ENCODE data around the gene LRRC3.

Gene LRRC3

DNA sequence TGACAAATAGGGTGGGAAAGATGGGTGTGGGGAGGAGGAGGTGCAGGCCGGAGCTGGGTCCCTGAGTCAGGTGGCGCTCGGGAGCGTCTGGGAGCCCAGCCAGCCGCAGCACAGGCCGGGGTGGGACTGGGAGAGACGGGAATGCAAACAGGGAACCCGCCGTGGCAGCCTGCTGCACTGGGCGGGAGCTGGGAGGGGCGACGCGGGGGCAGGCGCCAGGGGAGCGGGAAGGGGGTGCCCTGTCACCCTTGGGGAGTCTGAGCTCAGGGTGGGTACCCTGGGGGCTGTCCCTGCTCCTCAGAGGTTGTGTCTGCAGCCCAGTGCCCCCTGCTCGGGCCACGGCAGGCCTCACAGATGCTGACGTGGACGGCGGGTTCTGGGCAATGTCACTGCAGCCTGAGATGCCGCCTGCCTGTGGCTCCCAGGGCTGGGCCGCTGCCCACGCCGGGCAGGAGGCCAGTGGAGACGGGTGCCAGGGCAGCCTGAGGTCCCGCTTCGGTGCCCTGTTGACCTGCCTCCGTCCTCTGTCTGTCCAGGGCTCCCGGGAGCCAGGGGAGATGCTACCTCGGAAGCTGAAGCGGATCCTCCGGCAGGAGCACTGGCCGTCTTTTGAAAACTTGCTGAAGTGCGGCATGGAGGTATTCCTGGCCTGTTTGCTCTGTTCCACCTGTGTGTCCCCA is 16.6 kb upstream of the LRRC3 start:
- no peak for DNase-seq (ENCODE audit: low read depth in 2 of 2)

DNA sequence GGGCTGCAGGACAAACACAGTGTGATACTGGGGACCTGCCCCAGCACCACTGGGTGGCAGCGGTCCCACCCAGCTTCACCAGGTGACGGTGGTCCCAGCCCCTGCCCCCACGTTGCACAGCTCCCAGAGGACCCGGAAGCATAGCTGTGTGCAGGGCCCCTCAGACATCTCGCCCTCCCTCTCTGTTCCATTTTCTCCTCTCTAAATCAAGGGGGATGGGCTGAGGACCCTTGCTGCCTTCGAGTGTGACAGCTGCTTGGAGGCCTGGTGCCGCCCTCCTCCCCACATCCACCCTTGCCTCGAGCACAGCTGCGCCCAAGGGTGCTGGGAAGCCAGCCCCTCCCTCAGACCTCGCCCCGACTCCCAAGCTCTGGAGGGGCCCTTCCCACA is 16.1 kb upstream of the LRRC3 start:
- no peak for DNase-seq (ENCODE audit: low read depth in 2 of 2)

GRCh38 chr21:44440241-44441040 is 14.9 kb upstream of the LRRC3 start:
- DNase-seq (ENCODE audit: low read depth in 2 of 2): no peak

GRCh38 chr21:44441041-44441400 is 14.3 kb upstream of the LRRC3 start:
- DNase-seq (ENCODE audit: low read depth in 2 of 2): no peak

GRCh38 chr21:44441581-44442265 is 13.6 kb upstream of the LRRC3 start:
- DNase-seq (ENCODE audit: low read depth in 2 of 2): no peak

DNA sequence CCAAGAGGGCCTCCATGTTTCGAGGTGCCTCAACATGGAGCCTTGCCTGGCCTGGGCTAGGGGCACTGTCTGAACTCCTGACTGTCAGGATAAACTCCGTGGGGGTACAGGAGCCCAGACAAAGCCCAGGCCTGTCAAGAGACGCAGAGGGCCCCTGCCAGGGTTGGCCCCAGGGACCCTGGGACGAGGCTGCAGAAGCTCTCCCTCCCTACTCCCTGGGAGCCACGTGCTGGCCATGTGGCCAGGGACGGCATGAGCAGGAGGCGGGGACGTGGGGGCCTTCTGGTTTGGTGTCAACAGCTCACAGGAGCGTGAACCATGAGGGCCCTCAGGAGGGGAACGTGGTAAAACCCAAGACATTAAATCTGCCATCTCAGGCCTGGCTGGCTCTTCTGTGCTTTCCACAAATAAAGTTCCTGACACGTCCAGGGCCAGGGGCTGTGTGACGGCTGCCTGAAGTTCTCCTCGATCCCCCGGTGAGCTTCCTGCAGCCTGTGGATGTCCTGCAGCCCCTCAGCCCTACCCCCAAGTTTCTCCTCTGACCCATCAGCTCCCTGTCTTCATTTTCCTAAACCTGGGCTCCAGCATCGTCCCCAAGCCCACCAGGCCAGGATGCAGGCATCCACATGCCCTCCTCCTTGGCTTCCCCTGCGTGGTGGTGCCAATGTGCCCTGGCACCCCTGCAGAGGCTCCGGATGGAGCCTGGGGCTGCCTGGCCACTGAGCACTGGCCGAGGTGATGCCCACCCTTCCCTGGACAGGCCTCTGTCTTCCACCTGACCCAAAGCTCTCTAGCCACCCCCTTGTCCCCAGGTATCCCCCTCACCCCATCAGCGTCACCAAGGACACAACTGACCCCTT is 12.8 kb upstream of the LRRC3 start:
- DNase-seq (ENCODE audit: low read depth in 2 of 2): no peak

GRCh38 chr21:44443291-44443890 is 11.9 kb upstream of the LRRC3 start:
- DNase-seq (ENCODE audit: low read depth in 2 of 2): no peak

DNA sequence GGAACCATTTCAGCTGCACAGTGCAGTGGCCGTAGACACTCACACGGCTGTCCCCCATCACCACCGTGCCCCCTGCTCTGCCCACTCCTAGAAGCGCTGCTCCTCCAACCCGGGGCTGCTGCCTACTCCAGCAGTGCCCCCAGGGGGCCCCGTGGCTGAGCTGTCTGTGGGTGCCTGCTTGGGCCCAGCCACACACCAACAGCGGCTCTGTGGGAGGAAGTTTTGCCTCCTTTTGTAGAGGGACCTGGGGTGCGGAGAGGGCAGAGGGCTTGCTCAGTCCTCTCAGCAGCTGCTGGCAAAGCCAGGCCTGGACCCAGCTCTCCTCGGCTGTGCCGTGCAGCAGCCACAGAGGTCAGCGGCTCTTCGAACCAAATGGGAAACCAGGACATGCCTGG is 11.4 kb upstream of the LRRC3 start:
- DNase-seq (ENCODE audit: low read depth in 2 of 2): no peak

DNA sequence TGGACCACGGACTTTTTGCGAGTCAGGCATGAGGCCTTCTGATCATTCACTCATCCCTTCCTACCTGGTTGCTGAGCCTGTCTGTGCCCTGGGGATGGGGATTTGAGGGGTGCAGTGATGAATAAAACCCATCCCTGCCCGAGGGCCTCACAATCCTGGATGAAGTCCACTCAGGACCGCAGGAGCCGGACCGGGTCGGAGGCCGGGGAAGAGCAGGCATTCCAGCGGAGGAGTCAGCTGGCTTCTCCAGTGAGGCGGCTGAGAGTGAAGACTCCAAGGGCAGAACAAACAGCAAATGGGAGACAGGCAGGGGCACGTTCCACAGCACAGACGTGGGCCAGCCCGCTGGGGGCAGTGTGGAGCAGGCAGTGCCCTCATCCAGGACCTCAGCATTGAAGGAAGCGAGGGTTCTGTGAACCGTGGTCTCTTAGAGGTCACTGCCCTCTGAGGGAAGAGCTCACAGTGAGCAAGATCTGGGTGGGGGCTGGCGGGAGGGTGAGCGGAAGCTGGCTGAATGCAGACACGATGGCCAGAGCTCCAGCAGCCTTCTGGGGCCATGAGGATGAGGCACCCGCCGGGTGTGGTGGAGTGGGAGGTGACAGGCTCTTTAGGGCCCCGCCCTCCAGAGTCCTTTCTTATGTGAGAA is 10.9 kb upstream of the LRRC3 start:
- DNase-seq (ENCODE audit: low read depth in 2 of 2): no peak

GRCh38 chr21:44445145-44445812 is 10.0 kb upstream of the LRRC3 start:
- DNase-seq (ENCODE audit: low read depth in 2 of 2): no peak

- no peak for DNase-seq (ENCODE audit: low read depth in 2 of 2)
These were observed 6.6 kb upstream of the LRRC3 start for GRCh38 chr21:44448651-44449131.

DNA sequence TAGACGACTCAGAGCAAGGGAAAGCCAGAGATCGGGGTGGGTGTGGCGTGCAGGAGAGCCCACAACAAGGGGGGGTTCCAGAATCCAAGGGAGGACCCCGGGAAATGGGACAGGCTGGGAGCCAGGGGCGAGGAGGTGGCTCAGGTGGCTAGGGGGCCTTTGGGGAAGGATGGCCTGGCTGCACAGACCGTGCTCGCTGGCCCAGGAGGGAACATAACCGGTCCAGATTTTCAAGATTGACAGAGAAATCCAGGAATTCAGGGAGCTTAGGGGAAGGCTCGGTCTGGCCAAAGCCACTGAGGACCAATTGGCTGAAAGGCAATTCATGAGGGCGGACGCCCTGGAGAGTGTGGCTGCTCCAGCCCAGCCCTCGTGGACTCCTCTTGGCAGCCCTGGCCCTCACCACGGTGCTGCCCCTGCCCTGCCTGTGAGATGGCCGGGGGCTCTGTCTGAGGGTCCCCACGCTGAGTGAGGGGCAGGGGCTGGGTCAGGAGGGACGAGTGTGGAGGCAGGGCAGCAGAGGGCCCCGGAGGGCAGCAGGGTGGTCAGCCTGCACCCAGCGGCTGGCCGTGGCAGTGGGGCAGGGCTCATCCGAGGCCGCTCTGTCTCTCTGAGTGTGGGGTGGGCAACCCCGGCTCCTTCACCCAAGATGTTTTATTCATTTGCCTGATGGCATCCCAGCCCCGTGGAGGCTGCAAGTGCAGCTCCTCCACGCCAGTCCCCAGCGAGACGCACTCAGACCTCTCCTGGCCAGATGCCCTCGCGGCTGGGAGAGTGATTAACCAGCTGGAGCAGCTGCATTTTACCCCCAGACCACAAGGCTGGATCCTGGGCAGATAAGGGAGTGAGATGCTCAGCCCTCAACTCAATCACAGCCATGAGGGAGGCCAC is 5.6 kb upstream of the LRRC3 start:
- DNase-seq (ENCODE audit: low read depth in 2 of 2): no peak

DNA sequence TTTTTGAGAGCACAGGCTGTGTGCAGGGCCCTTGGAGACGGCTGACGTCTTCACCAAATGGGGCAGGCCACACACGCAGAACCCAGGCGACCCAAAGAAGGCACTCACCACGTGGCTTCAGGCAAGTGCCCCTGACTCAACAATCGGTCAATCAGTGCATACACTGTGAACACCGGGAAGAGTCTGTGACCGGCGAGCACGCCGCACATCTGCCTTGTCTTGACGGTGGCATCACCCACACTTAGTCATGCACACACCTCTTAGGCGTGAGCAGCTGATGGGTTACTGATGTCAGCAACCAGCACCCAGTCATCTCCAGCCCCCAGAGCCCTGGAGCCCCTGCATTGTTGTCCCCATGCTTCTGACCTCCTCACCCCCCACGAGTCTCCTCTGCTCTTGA is 4.9 kb upstream of the LRRC3 start:
- no peak for DNase-seq (ENCODE audit: low read depth in 2 of 2)

DNA sequence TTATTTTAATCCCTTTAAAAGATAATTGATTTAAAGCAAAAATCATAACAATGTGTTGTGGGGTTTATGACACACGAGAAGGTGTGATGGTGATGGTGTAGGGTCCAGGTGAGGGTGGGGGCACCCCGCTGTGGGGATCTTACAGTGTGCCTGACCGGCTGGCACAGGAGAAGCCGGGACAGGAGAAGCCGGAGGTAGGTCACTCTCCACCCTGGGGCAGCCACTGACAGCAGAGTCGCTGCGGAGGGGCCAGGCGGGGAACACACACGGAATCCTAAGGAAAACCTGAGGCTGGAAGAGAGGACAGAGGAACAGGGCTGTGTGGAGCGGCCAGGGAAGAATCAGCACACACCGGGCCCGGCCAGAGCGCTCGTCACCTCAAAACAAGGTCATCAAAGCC is 4.3 kb upstream of the LRRC3 start:
- no peak for DNase-seq (ENCODE audit: low read depth in 2 of 2)

GRCh38 chr21:44453120-44453519 is 2.2 kb upstream of the LRRC3 start:
- no peak for DNase-seq (ENCODE audit: low read depth in 2 of 2)

GRCh38 chr21:44454058-44454457 is 1.3 kb upstream of the LRRC3 start:
- DNase-seq (ENCODE audit: low read depth in 2 of 2): no peak

GRCh38 chr21:44455524-44456213 is 359 bp downstream of the LRRC3 start:
- DNase-seq (ENCODE audit: low read depth in 2 of 2): no peak

- no peak for DNase-seq (ENCODE audit: low read depth in 2 of 2)
These were observed 1.1 kb downstream of the LRRC3 start for GRCh38 chr21:44456214-44456914.

All from activated CD4-positive, alpha-beta T cell treated with anti-CD3 and anti-CD28 coated beads for 24 hours (primary cell).